ENCODE measurements around the gene DDX42. TPM values are rescaled to one million over a fixed set of nuclear protein-coding genes. Genes with fewer than 3 reads are reported as not detected.

Gene DDX42
- 122 and 141 TPM in 2 replicates for polyA plus RNA-seq (2011; rRNA removed)
- 60.5 and 78.0 TPM in 2 replicates for polyA minus RNA-seq (2011; rRNA and poly(A)+ RNA removed)

GRCh38 chr17:63774141-63774968 lies at the start of gene DDX42:
DDX42 (plus strand) TSS chr17:63774170; CDS start chr17:63787050, 12,880 bp downstream.
- POLR2A ChIA-PET: interaction anchor here (0.6 to 2.0 kb wide), 21 partner anchors 8 to 731 kb away, joined by 3 to 12 read pairs (median 5); partner anchors contain the start of genes CEP95, DDX5, FTSJ3 and PSMC5
- no peak for DNase-seq (ENCODE audit: low read depth, low spot score)

GRCh38 chr17:63735691-63736090 lies 38.3 kb upstream of the DDX42 start:
- Histone ChIP-seq H3K27ac (ENCODE audit: low read depth, low read length) (no peak overlapping the region), H3K4me3 (ENCODE audit: low read depth, low read length) (no peak overlapping the region), H3K27me3 (ENCODE audit: control insufficient read depth, insufficient read depth, low read length) (no peaks in the 10 kb centered on the region), H3K9me3 (ENCODE audit: control insufficient read depth, insufficient read depth, low read length) (no peaks in the 10 kb centered on the region)
- no peak for DNase-seq (ENCODE audit: low read depth, low spot score)
- TF ChIP-seq CTCF (IDR thresholded peaks at IDR 0.05; ENCODE audit: low read depth, low read length): no peak
- ChIA-PET CTCF (interaction anchor here (1.0 kb wide), 1 partner anchor 124 kb away, joined by 4 read pairs; no protein-coding TSS in a partner anchor), POLR2A (no interaction called here)

More at GRCh38 chr17:63774141-63774968, at the start of gene DDX42:
- Histone ChIP-seq H3K27me3 (ENCODE audit: control insufficient read depth, insufficient read depth, low read length) (no peaks in the 10 kb centered on the region), H3K9me3 (ENCODE audit: control insufficient read depth, insufficient read depth, low read length) (no peaks in the 10 kb centered on the region), H3K27ac (ENCODE audit: low read depth, low read length) (peak within 1 kb of the TSS; percentile 99), H3K4me3 (ENCODE audit: low read depth, low read length) (peak within 1 kb of the TSS; percentile 65)
- TF ChIP-seq CTCF (IDR thresholded peaks at IDR 0.05; ENCODE audit: low read depth, low read length): 0 out of 2 replicates have a peak, but pooled peaks have one; percentile 22
- CTCF ChIA-PET: interaction anchor here (1.2 to 1.3 kb wide), 2 partner anchors 25 to 61 kb away, joined by 3 read pairs; no protein-coding TSS in a partner anchor

GRCh38 chr17:63740464-63741142 lies 33.4 kb upstream of the DDX42 start:
- TF ChIP-seq CTCF (IDR thresholded peaks at IDR 0.05; ENCODE audit: low read depth, low read length): no peak
- DNase-seq (ENCODE audit: low read depth, low spot score): no peak
- peaks cover 5% of the 10 kb centered on the region; the same call in 1 of the 2 replicates for H3K9me3 ChIP-seq (ENCODE audit: control insufficient read depth, insufficient read depth, low read length)
- H3K27me3 ChIP-seq (ENCODE audit: control insufficient read depth, insufficient read depth, low read length): no peaks in the 10 kb centered on the region
- H3K27ac ChIP-seq (ENCODE audit: low read depth, low read length): peak overlapping the region; percentile 50
- peak overlapping the region; percentile 83 for H3K4me3 ChIP-seq (ENCODE audit: low read depth, low read length)
- CTCF ChIA-PET: no interaction called here
- POLR2A ChIA-PET: no interaction called here

GRCh38 chr17:63741143-63741407 lies 32.9 kb upstream of the DDX42 start:
- no peak for TF ChIP-seq CTCF (IDR thresholded peaks at IDR 0.05; ENCODE audit: low read depth, low read length)
- no peak for DNase-seq (ENCODE audit: low read depth, low spot score)
- Histone ChIP-seq H3K27ac (ENCODE audit: low read depth, low read length) (peak overlapping the region; percentile 50), H3K27me3 (ENCODE audit: control insufficient read depth, insufficient read depth, low read length) (no peaks in the 10 kb centered on the region), H3K4me3 (ENCODE audit: low read depth, low read length) (peak overlapping the region; percentile 83), H3K9me3 (ENCODE audit: control insufficient read depth, insufficient read depth, low read length) (peaks cover 5% of the 10 kb centered on the region; the same call in 1 of the 2 replicates)
- POLR2A ChIA-PET: no interaction called here
- CTCF ChIA-PET: no interaction called here
